SK-N-SH treated with all-trans-retinoic acid at 6 μM for 48 hours (cell line): Measurements from ENCODE around the gene GUCY1A2.

Source experiments
- ARNTL ChIP-seq: fragments of 450-650 bp; formaldehyde crosslinking; IDR thresholded peaks from 2 replicates; pipeline ENCODE4 v1.5.0; 2020; ENCODE audit warnings: low read depth, mild to moderate bottlenecking, moderate library complexity, borderline replicate concordance
- CSDC2 ChIP-seq: fragments of 250-450 bp; sonication (Bioruptor Pico); IDR thresholded peaks from 2 replicates; pipeline ENCODE4 v1.5.0; 2020; ENCODE audit warnings: mild to moderate bottlenecking, moderate library complexity
- PATZ1 ChIP-seq: fragments of 250-450 bp; sonication (Bioruptor Pico); IDR thresholded peaks from 2 replicates; pipeline ENCODE4 v1.8.0; 2020; ENCODE audit warnings: mild to moderate bottlenecking, moderate library complexity, borderline replicate concordance
- SNAI2 ChIP-seq: fragments of 250-450 bp; sonication (Bioruptor Pico); IDR thresholded peaks from 2 replicates; pipeline ENCODE4 v1.5.0; 2020; ENCODE audit warnings: mild to moderate bottlenecking, moderate library complexity
- TSHZ2 ChIP-seq: fragments of 250-450 bp; sonication (Bioruptor Pico); IDR thresholded peaks from 2 replicates; pipeline ENCODE4 v1.5.0; 2020; ENCODE audit warnings: mild to moderate bottlenecking, moderate library complexity
- ZFP30 ChIP-seq: fragments of 450-650 bp; formaldehyde crosslinking; IDR thresholded peaks from 2 replicates; pipeline ENCODE4 v1.5.0; 2022; ENCODE audit warnings: mild to moderate bottlenecking, moderate library complexity

- no peak for TF ChIP-seq CSDC2 (CRISPR knock-in tag)
- no peak for TF ChIP-seq TSHZ2 (CRISPR knock-in tag)
- TF ChIP-seq ARNTL (CRISPR knock-in tag): no peak
- no peak for TF ChIP-seq PATZ1 (CRISPR knock-in tag)
- no peak for TF ChIP-seq ZFP30 (CRISPR knock-in tag)
- no peak for TF ChIP-seq SNAI2 (CRISPR knock-in tag)
These were observed 190.6 kb downstream of the GUCY1A2 start for GRCh38 chr11:106827687-106828086.
